VCaP (cell line): ENCODE measurements around the gene CHCT1.
"Not testable (repeated sequence)": the region's sequence is repeated elsewhere in the genome, so short reads cannot be mapped to it uniquely, and the experiment has no call there.

Experiments used
- H3K27ac ChIP-seq: fragments of 450-650 bp; 2 replicates; pipeline ENCODE4 v1.5.1; 2017
- TF ChIP-seq, protein P1 (sequence below): fragments of 450-650 bp; conservative IDR thresholded peaks from 2 replicates; pipeline ENCODE4 v1.5.1; 2017; ENCODE audit warnings: mild to moderate bottlenecking, moderate library complexity

The CHCT1 gene

GRCh38 chr17:60422162-60422665, at the start of gene CHCT1:
CHCT1 (plus strand) TSS chr17:60422489; CDS start chr17:60422593, 104 bp downstream.
- TF ChIP-seq, protein P1, sequence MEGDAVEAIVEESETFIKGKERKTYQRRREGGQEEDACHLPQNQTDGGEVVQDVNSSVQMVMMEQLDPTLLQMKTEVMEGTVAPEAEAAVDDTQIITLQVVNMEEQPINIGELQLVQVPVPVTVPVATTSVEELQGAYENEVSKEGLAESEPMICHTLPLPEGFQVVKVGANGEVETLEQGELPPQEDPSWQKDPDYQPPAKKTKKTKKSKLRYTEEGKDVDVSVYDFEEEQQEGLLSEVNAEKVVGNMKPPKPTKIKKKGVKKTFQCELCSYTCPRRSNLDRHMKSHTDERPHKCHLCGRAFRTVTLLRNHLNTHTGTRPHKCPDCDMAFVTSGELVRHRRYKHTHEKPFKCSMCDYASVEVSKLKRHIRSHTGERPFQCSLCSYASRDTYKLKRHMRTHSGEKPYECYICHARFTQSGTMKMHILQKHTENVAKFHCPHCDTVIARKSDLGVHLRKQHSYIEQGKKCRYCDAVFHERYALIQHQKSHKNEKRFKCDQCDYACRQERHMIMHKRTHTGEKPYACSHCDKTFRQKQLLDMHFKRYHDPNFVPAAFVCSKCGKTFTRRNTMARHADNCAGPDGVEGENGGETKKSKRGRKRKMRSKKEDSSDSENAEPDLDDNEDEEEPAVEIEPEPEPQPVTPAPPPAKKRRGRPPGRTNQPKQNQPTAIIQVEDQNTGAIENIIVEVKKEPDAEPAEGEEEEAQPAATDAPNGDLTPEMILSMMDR, result no peak
- H3K27ac ChIP-seq, result no peak within 1 kb of the TSS

DNA sequence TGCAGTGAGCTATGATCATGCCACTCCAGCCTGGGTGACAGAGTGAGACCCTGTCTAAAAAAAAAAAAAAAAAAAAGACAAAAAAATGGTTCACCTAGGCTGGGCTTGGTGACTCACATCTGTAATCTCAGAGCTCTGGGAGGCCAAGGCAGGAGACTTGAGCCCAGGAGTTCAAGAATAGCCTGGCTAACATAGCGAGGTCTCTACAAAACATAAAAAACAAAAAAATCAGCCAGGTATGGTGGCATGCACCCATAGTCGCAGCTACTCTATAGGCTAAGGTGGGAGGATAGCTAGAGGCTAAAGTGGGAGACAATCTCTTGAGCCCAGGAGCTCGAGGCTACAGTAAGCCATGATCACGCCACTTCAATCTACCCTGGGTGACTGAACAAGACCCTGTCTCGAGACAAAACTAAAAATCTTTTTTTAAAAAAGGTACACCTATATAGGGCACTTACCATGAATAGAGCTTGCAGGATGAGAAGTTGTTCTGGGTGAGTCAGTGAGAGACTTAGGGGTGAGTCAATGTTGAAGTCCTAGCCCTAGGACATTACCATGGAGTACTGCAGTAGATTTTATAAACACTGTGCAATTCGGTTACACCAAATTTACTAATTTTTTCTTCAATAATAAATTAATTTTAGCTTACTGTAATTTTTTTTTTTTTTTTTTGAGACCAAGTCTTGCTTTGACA, 49.4 kb upstream of the CHCT1 start:
- H3K27ac ChIP-seq, result no peak overlapping the region
- TF ChIP-seq, protein P1, result no peak

DNA sequence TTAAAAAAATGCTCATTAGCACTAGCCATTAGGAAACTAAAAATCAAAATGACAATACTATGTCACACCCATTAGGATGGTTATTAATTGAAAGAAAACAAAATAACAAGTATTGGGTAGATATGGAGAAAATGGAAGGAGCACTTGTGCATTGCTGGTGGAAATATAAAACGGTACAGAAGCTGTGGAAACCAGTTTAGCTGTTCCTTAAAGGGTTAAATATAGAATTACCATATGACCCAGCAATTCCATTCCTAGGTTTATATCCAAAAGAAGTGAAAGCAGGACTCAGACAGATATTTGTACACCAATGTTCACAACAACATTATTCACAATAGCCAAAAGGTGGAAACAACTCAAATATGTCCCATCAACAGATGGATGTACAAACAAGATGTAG, 44.1 kb upstream of the CHCT1 start:
- not testable (repeated sequence) for H3K27ac ChIP-seq

GRCh38 chr17:60379461-60379860, 42.8 kb upstream of the CHCT1 start:
- H3K27ac ChIP-seq, result not testable (repeated sequence)

DNA sequence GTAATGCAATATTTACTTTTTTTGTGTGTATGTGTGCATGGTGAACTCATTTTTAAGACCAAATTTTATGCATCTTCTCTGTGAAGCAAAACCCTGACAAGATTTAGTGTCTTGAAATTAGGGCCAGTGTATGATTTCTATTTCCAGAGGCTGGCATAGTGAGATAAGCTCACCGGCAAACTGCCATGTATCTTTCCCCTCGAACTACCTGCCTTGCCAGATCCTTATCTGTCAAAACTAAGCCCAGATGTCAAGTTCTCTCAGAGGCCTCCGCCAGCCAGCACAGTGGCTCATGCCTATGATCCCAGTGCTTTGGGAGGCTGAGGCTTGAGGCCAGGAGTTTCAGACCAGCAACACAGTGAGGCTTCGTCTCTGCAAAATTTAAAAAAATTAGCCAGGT, 40.3 kb upstream of the CHCT1 start:
- peak overlapping the region; percentile 20; the same call in 1 of the 2 replicates for H3K27ac ChIP-seq
- TF ChIP-seq, protein P1, result no peak

- TF ChIP-seq, protein P1, result no peak
- H3K27ac ChIP-seq, result no peak overlapping the region
Measured at GRCh38 chr17:60383379-60383778, 38.9 kb upstream of the CHCT1 start.

DNA sequence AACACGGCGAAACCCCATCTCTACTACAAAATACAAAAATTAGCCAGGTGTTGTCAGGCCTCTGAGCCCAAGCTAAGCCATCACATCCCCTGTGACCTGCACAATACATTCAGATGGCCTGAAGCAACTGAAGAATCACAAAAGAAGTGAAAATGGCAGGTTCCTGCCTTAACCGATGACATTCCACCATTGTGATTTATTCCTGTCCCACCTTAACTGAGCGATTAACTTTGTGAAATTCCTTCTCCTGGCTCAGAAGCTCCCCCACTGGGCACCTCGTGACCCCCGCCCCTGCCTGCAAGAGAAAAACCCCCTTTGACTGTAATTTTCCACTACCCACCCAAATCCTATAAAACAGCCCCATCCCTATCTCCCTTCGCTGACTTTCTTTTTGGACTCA, 37.4 kb upstream of the CHCT1 start:
- not testable (repeated sequence) for H3K27ac ChIP-seq

DNA sequence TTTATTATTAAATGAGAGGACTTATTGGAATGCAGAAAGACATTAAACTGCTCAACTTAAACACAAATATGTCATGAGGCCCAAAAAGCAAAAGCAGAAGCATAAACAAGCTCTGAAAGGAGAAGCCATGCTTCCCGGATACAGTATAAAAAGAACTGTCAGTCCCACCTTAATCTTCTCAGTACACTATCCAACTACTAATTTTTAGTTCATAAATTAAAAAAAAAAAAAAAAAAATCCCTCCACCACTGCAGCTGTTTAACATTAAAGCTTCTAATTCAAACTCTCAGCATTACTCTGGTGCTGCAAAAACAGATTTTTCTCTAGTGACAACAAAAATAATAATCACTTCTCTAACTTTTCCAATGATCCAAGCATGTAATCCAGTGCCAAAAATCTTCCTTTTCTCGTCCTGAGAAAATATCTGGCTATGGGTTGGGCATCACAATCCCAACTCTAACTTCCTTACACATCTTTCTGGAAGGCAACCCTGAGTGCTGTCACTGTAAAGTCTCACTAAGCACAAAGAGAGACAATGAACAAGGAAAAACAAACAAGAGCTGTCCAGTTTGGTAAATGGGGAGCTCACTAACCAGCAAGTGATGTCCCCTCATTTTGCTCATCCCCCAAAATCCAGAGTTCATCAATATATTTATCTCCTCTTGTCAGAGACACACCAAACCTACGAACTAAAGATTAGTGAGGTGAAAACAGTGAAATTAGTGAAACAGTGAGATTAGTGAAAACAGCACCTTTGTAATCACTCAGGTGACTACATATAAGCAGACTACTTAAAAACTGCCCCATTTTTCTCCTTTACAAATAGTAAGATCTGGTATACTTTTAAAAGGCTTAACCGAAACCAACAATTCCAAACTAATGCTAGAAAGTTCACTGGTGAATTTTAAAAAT, 35.9 kb upstream of the CHCT1 start:
- H3K27ac ChIP-seq, result no peak overlapping the region; the same call in 1 of the 2 replicates
- TF ChIP-seq, protein P1, result no peak

DNA sequence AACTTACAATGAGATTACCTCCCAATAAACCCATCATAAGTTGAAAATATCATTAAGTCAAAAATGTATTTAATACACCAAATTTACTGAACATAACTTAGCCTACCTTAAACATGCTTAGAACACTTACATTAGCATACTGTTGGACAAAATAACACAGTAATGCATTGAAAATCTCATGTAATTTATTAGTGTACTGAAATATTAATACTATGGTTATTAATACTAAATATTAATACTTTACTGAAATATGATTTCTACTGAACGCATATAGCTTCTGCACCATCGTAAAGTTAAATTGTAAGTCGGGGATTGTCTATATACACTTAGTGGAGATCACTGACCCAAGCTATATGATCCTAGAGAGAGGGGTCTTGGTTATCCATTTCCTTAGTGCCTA, 34.6 kb upstream of the CHCT1 start:
- TF ChIP-seq, protein P1, result no peak
- peak overlapping the region; percentile 96; the same call in 1 of the 2 replicates for H3K27ac ChIP-seq
